Middle frontal gyrus (tissue), 1 donor: ENCODE data around the gene KLK6.
"Not testable (repeated sequence)": the region's sequence is repeated elsewhere in the genome, so short reads cannot be mapped to it uniquely, and the experiment has no call there.

Experiments used
- DNase-seq: peaks from one replicate; pipeline ENCODE4 v3.0.0-alpha.2; 2015; ENCODE audit warnings: low spot score; ENCODE audit errors: extremely low spot score

KLK6 gene

DNA sequence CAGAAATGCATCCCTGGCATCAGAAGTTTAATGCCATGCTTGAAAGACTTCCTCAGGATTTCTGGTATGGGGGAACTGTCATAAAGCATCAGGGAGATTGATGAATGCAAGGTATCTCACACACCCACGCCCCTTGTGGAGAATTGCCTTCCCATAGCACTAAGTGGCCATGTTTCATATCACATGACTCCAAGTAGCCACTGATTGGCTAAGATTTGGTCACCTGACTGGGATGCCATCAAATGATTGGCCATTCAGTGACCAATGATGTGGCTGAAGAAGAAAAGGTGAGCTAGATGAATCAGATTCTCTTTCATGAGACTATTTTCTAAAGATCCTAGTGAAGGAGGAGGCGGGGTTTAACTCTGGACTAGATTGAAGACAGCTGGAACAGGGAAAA lies 24.7 kb upstream of the KLK6 start:
- no peak for DNase-seq

DNA sequence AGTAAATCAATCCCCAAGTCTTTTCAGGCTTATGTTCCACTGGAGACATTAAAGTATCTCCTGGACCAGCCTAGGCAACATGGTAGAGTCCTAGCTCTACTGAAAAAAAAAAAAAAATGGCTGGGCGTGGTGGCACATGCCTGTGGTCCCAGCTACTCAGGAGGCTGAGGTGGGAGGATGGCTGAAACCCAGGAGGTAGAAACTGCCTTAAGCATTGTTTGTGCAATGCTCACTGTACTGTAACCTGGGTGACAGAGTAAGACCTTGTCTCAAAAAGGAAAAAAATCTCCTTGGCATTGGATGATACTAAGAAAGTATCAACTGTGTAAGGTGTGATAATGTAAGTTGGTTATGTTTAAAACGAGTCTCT lies 23.3 kb upstream of the KLK6 start:
- no peak for DNase-seq

DNA sequence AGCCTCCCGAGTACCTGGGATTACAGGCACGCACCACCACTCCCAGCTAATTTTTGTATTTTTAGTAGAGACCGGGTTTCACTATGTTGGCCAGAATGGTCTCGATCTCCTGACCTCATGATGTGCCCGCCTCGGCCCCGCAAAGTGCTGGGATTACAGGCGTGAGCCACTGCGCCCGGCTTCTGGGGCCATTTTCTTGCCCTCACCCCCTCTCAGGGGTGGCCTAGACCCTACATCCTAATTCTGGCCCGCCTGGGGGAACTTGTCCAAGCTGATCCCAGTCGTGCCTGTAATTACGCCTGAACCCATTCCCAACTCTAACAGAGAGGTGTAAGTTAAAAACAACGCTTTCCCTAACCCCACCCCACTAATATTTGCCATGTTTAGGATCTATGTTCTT lies 15.0 kb upstream of the KLK6 start:
- DNase-seq, result not testable (repeated sequence)

DNA sequence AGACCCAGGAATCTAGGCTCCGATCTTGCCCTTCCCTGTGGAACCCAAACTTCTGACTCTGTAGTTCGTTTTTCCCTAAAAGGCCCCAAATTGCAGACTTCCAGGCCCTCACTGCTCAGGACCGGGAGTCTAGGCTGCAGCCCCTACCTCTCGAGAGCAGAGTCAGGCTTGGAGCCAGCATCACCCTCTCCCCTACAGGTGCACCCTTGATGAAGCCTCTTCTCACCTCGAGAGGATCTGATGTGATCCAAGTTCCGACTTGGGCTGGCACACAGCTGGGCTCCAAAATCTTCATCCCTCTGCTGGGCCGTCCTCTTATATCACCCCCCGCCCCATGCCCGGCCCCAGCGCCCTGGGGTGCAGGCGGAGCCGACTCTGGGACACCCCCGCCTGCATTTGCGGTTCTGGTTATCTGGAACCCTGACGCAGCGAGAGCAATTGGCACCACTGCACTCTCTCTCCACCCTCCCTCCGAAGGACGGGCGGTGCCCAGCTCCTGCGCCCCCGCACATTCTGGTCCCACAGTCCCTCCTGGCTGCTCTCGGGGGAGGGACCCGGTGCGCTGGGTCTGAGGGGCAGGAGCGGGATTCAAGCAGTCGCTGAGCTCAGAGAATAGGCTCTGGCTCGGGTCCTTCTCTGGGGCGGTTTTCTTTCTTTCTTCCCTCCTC lies 14.4 kb upstream of the KLK6 start, which contains the start of gene KLK7:
TSS of gene KLK7 (minus strand) at position 293 of the 668 bp plus-strand sequence. CDS start 1,518 bp downstream, outside the sequence.
- DNase-seq, result no peak

DNA sequence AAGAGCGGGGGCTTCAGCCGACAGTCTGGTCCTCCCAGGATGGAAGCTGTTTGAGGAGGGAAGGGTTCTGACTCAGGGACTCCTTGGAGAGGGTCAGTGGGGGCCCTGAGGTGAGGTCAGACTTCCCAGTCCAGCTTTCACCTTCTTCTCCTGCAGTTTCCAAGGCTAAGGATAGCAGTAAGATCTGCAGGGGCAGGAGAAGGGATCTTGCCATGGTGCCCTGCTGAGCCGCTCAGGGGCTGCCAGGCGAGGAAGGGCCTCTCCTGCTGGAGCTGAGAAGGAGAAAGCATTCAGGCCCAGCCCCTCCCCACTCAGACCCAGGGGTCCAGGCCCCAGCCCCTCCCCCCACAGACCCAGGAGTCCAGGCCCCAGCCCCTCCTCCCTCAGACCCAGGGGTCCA lies 12.8 kb upstream of the KLK6 start:
- no peak for DNase-seq

DNA sequence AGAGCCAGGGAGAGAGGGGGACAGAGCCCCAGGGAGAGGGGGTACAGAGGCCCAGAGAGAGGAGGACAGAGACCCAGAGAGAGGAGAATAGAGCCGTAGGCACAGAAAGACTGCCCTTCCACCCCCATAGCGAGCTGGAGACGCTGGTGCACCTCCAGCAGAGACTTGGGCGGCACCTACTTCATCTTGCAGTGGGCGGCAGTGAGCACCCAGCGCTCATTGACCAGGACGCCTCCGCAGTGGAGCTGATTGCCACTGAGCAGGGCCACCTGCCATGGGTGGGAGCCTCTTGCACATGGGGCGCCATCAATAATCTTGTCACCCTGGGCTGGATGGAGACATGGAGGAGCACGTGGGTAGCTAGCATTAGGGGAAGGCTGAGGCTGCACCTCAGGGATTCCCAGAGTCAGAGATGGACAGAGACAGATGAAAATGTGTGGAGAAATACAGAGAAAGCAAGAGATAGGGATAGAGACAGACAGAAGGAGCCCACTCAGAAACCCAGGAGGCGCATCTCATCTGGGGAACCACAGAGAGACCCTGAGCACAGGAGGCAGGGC lies 12.3 kb upstream of the KLK6 start:
- DNase-seq, result no peak

DNA sequence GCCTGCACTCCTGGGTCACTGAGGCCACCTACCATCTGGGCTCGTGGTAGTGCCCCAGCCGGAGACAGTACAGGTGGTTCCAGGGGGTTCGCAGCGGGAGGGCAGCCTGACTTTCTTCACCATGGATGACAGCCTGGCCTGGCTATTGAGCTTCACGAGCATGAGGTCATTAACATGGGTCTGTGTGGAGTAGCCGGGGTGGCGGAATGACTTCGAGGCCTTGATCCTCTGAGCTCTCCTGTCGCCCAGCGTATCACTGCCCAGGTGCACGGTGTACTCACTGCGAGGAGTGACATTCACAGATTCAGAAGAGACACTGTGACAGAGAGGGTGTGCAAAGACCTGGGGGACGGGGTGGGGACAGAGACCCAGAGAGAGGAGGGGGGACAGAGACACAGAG lies 10.8 kb upstream of the KLK6 start:
- DNase-seq, result no peak

DNA sequence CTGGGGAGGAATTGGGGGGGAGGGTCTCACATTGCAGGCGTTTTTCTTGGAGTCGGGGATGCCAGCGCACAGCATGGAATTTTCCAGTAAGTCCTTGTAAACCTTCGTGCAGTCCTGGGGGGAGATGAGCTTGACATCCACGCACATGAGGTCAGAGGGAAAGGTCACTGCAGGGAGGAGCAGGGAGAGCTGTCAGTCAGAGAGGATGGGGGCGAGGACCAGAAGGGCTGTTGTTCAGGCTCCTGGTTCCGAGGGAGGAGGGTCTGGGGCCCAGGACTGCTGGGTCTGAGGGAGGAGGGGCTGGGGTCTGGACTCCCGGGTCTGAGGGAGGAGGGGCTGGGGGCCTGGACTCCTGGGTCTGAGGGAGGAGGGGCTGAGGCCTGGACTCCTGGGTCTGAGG lies 10.4 kb upstream of the KLK6 start:
- no peak for DNase-seq

DNA sequence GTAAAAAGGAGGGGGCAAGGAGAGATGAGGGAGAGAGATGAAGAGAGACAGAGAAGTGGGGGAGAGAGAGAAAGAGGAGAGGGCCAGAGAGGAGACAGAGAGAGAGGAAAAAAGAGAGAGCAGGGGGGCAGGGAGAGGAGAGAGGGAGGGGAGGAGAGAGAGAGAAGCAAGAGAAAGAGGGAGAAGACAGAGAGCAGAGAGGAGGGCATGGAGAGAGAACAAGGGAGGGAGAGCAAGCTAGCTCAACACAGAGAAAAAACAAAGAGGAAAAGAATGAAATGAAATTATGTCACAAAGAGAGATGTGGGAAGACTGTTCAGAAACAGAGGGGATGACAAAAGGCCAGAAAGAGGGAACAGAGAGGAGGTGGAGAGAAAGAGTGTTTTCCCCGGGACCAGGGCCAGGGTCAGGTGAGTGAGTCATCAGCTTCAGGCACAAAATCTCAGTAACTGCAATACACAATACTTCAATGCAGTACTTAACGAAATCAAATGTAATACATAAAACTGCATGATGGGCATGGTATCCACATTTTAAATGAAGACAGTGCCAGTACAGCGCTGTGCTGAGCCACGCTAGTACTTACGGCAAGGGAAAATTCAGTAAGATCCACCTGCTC lies 9.5 kb upstream of the KLK6 start:
- no peak for DNase-seq

DNA sequence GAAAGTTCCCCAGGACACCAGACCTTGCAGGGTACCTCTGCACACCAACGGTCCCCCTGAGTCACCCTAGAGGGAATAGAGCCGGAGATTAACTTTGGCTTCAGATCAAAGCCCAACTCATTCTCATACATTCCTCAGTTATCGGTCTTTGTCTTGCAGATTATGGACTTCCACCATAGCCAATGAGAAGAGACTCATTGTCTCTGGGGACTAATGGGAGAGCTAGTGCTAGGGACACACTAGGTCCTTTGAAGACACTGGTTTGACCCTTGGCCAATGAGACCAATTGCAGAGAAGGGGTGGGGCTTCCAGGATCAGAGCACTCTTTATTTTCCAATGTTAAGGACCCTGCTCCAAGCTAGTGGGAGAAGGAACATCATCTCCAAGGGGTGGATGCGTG lies 8.2 kb upstream of the KLK6 start:
- no peak for DNase-seq

DNA sequence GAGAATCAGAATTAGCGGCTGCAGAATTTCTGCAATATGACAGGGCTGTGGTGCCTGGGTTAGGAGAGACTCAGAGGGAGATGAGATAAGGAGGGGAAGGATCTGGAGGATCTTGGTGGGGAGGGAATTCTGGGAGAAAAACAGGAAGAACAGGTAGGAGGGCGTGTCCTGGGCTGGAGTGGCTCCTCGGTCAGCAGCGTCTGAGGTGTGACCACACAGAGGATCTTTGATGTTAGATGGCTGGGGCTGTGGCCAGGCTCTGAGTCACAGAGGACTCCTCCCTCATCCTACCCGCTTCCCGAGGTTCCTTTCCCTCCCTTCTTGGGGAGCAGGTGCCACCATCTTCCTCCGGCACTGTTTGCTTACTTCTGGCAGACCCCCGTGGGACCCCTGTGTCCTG lies 6.4 kb upstream of the KLK6 start:
- no peak for DNase-seq

DNA sequence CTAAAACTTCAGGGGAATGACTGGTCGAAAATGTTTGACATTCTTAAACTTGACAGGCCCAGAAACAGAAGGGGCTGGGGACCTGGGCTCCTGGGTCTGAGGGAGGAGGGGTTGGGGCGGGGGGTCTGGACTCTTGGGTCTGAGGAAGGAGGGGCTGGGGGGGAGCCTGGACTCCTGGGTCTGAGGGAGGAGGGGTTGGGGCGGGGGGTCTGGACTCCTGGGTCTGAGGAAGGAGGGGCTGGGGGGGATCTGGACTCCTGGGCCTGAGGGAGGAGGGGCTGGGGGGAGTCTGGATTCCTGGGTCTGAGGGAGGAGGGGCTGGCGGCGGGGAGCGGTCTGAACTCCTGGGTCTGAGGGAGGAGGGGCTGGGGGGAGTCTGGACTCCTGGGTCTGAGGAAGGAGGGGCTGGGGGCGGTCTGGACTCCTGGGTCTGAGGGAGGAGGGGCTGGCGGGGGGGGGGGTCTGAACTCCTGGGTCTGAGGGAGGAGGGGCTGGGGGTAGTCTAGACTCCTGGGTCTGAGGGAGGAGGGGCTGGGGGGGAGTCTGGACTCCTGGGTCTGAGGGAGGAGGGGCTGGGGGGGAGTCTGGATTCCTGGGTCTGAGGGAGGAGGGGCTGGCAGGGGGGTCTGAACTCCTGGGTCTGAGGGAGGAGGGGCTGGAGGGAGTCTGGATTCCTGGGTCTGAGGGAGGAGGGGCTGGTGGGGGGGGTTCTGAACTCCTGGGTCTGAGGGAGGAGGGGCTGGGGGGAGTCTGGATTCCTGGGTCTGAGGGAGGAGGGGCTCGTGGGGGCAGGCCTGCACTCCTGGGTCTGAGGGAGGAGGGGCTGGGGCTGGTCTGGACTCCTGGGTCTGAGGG lies 5.5 kb upstream of the KLK6 start:
- no peak for DNase-seq

DNA sequence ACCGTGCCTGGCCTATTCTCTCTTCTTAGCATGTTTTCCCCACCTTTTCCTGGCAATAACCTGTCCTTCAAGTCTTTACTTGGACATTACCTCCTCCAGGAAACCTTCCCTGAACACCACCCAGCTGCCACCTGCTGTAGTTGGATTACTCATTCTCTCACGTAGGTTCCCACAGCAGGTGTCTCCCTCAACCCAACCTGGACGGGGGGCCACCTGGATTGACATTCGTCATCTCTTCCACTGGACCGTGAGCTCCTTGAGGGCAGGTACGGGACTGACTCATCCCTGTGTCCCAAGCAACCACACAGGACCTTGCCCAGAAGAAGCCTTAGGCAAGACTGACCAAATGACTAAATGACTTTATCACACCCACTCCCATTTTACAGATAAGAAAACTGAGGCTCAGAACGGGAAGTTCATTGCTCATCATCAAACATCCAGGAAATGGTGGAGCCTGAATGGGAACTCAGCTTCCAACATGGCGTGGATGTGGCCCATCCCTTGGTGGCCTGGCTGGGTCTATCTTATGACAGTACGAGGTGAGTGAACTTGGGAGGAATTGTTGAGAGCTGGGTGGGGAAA lies 3.5 kb upstream of the KLK6 start:
- no peak for DNase-seq

DNA sequence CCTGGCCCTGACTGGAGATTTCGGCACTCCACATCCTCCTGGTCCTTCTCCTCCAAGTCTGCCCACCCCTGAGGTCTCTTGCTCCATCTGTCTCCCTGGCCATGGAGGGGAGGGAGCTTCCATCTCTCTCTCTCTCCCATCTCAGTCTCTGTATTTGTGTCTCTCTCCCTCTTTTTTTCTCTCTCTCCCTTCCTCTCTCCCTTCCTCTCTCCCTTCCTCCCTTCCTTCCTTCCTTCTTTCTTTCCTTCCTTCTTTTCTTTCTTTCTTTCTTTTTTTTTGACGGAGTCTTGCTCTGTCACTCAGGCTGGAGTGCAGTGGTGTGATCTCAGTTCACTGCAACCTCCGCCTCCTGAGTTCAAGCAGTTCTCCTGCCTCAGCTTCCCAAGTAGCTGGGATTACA lies 419 bp upstream of the KLK6 start:
- not testable (repeated sequence) for DNase-seq

DNA sequence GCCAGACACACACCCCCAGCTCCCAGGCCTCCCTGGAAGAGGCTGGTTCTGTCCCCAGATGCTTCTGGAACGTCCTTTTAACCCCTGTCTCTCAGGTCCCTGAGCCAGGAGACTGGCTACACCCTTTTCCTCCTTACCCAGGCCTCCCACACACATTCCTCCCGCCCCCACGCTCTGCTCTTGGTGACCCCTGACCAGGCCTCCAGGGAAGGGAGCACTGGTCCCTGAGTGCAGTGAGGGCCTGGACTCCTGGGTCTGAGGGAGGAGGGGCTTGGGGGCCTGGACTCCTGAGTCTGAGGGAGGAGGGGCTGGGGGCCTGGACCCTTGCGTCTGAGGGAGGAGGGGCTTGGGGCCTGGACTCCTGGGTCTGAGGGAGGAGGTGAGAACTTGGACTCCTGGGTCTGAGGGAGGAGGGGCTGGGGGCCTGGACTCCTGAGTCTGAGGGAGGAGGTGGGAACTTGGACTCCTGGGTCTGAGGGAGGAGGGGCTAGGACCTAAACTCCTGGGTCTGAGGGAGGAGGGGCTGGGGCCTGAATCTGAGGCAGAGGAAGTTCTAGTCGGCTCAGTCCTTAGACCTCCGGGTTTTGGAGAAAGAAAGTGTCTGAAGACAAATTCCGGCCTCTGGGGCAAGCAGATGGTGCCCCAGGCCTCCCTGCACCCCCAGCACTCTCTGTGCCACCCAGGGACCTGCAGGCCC lies 527 bp downstream of the KLK6 start:
- no peak for DNase-seq

DNA sequence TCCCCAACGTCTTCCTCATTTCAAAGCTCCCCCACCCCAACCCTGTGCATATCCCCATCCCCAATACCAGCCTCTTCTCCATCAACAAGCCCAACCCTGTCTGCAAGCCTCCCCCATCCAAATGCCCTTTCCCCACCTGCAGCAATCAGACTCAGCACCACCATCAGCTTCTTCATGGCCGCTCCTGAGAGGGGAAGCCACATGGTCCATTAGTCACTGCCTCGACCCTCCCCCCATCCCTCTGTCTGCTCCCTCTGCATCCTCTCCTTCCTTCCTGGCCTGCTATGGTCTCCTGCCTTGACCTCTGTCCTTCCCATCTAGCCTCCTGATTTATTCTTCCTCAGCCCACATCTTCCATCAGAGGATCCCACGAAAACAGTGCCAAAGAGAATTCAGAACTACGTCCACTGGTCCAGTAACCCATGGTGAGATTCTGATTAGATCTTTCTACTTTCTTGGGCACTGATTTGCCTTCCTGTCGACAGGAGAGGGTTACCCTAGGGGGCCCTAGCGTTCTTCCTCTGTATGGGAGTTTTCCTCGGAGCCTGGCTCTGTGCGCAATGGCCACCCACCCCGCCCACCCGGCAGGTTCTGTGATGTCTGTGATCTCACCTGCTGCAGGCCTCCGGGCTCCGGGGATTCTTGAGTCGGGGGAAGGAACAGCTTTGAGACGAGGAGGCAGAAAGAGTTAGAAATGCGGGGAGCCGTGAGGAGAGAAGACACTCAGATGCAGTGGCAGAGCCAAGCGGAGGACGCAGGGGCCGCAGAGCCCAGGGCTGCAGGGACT lies 1.3 kb downstream of the KLK6 start:
- DNase-seq, result no peak

DNA sequence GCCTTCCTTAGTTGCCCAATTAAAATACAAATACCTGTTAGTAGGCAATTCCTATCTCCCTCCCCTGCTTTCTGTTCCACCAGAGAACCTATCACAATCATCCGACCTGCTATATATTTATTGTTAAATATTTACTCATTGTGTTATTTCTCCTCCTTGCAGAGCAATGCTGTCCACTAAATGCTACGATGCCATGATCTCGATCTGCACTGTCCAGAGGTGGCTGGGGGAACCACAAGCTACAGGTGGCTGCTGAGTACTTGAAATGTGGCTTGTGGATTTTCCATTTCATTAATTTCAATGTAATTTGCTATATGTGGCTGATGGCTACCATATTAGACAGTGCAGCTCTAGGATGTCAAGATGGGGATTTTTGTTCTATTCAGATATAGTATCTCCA lies 5.1 kb downstream of the KLK6 start:
- DNase-seq, result no peak

DNA sequence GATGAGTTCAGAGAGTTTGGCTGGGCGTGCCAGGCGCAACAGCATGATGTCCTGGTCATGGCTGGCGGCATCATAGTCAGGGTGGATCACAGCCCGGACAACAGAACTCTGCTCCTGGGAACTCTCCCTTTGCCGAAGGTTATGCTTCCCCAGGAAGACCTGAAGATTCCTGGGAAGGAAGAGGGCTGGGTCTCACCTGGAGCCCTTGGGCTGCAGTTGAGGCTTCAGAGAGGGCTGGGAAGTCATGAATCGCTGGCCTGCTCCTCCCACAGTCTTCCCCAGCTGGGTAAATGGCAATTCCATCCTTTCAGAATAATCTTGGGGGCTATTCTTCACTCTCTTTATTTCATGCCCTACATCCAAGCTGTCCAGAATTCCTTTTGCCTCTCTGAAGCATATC lies 6.0 kb downstream of the KLK6 start:
- DNase-seq, result no peak

DNA sequence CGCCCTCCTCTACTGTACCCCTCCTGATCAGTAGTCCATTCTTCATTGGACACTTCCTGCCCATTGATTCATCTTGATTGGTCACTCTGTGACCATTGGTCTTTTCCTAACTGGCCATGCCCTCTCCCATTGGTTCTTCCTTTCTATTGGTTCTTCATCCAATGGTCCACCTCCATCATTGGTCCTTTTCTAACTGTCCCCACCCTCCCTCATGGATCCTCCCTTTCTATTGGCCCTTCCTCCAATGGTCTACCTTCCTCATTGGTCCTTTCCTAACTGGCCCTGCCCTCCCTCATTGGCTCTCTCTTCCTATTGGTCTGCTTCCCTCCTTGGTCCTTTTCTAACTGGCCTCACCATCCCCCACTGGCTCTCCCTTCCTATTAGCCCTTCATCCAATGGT lies 7.1 kb downstream of the KLK6 start:
- no peak for DNase-seq

DNA sequence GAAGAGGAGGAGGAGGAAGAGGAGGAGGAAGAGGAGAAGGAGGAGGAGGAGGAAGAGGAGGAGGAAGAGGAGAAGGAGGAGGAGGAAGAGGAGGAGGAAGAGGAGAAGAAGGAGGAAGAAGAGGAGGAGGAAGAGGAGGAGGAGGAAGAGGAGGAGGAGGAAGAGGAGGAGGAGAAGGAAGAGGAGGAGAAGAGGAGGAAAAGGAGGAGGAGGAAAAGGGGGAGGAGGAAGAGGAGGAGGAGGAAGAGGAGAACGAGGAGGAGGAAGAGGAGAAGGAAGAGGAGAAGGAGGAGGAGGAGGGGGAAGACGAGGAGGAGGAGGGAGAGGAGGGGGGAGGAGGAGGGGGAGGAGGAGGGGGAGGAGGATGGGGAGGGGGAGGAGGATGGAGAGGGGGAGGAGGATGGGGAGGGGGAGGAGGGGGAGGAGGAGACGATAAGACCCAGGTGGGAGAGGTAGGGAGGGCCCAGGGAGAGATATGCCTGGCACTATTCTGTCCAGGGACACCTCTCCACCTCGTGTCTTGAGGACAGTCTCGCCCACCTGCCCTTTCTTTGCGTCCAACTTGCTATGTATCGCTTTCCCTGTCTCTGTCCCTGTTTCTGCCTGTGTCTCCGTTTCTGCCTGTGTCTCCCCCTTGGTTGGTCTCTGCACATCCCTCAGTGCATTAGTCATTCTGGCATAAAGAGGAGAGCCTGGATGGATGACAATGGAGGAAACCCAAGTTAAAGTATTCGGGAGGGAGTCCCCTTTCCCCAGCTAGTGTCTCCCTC lies 9.5 kb downstream of the KLK6 start:
- DNase-seq, result no peak
